ENCODE measurements around the gene TTLL11.

- TF ChIP-seq CTCF (IDR thresholded peaks at IDR 0.05) (no peak), POLR2AphosphoS5 (IDR thresholded peaks at IDR 0.05) (no peak), POLR2A (IDR thresholded peaks at IDR 0.05) (no peak)
Measured at GRCh38 chr9:121878271-121878822, 214.8 kb downstream of the TTLL11 start.

Measured in prostate gland (tissue), 2 donors.